ENCODE results near the gene MUC22. TPM values are rescaled to one million over a fixed set of nuclear protein-coding genes. Genes with fewer than 3 reads are reported as not detected.

The MUC22 gene
- total RNA-seq, 1 experiment from 2014 or later = not detected

DNA sequence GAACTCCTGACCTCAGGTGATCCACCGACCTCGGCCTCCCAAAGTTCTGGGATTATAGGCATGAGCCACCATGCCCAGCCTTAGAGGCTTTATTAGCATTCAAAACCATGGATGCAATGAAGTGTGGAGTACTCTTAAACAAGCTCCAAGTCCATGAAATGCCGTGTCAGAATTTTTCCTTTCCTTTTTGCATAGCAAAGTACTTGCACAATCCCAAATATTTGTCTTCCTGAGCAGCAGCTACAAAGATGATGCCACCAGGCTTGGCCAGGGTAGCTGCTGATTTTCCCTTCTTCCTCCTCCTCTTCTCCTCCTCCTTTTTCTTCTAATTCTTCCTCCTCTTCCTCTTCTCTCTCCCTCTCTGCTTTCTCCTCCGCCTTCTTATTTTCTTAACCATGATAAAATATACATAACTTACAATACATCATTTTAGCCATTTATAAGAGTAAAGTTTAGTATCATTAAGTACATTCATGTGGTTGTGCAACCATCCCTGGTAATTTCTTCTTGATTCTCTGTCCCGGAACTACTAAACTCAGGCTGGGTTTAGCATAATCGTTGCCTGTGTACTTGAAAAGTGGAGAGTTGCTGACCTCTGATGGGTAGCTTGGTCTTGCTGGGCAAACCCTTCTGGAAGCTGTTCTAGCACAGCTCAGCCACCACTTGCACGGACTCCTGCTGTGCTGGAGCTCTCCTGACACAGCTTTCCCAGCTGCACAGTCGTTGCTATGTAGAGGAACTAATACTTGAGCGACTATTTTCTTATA is 49.2 kb upstream of the MUC22 start:
- ChIA-PET POLR2A (no interaction called here), CTCF (interaction anchor here (0.5 to 2.1 kb wide), 5 partner anchors 19 to 530 kb away, joined by 3 to 5 read pairs (median 4); no protein-coding TSS in a partner anchor)
- H3K9me3 Mint-ChIP-seq = peaks cover 22% of the 10 kb centered on the region
- TF ChIP-seq, protein P1, sequence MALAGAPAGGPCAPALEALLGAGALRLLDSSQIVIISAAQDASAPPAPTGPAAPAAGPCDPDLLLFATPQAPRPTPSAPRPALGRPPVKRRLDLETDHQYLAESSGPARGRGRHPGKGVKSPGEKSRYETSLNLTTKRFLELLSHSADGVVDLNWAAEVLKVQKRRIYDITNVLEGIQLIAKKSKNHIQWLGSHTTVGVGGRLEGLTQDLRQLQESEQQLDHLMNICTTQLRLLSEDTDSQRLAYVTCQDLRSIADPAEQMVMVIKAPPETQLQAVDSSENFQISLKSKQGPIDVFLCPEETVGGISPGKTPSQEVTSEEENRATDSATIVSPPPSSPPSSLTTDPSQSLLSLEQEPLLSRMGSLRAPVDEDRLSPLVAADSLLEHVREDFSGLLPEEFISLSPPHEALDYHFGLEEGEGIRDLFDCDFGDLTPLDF (CRISPR knock-in tag; IDR thresholded peaks at IDR 0.05) = no peak
- TF ChIP-seq, protein P2, sequence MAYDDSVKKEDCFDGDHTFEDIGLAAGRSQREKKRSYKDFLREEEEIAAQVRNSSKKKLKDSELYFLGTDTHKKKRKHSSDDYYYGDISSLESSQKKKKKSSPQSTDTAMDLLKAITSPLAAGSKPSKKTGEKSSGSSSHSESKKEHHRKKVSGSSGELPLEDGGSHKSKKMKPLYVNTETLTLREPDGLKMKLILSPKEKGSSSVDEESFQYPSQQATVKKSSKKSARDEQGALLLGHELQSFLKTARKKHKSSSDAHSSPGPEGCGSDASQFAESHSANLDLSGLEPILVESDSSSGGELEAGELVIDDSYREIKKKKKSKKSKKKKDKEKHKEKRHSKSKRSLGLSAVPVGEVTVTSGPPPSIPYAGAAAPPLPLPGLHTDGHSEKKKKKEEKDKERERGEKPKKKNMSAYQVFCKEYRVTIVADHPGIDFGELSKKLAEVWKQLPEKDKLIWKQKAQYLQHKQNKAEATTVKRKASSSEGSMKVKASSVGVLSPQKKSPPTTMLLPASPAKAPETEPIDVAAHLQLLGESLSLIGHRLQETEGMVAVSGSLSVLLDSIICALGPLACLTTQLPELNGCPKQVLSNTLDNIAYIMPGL (CRISPR knock-in tag; IDR thresholded peaks at IDR 0.05) = no peak
- H3K4me1 Mint-ChIP-seq = peaks cover 13% of the 10 kb centered on the region
- H3K36me3 Mint-ChIP-seq = no peaks in the 10 kb centered on the region
- ATAC-seq (no peak), DNase-seq (ENCODE audit: low spot score) (no peak)
- peaks cover 32% of the 10 kb centered on the region for H3K27me3 Mint-ChIP-seq (ENCODE audit: low read depth)
- H3K4me3 Mint-ChIP-seq = no peak overlapping the region
- H3K27ac Mint-ChIP-seq = no peak overlapping the region

DNA sequence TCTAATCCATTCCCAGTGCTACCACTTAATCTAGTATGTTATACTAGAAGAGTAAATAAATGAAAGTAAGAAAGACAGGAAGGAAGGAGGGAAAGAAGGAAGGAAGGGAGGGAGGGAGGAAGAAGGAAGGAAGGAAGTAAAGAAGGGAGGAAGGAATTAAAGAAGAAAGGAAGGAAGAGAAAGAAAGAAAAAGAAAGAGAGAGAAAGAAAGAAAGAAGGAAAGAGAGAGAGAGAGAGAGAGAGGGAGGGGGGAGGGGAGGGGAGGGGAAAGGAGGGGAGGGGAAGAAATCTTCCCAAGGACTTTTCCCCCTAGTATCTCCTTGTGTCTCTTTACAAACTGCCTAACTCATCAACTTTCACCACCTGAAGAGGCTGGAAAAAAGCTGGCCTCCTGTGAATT is 47.6 kb upstream of the MUC22 start:
- Mint-ChIP-seq H3K9me3 (peaks cover 25% of the 10 kb centered on the region), H3K36me3 (no peaks in the 10 kb centered on the region)

More for the DNA sequence above, 47.6 kb upstream of the MUC22 start:
- ATAC-seq = no peak
- no peak overlapping the region for H3K27ac Mint-ChIP-seq
- peaks cover 16% of the 10 kb centered on the region for H3K27me3 Mint-ChIP-seq (ENCODE audit: low read depth)
- no peak for DNase-seq (ENCODE audit: low spot score)
- no peak overlapping the region for H3K4me3 Mint-ChIP-seq
- no peak for TF ChIP-seq FOXP1 (CRISPR knock-in tag; IDR thresholded peaks at IDR 0.05; ENCODE audit: borderline replicate concordance)
- TF ChIP-seq NFE2L1 (CRISPR knock-in tag; IDR thresholded peaks at IDR 0.05) = no peak
- TF ChIP-seq, protein P3, sequence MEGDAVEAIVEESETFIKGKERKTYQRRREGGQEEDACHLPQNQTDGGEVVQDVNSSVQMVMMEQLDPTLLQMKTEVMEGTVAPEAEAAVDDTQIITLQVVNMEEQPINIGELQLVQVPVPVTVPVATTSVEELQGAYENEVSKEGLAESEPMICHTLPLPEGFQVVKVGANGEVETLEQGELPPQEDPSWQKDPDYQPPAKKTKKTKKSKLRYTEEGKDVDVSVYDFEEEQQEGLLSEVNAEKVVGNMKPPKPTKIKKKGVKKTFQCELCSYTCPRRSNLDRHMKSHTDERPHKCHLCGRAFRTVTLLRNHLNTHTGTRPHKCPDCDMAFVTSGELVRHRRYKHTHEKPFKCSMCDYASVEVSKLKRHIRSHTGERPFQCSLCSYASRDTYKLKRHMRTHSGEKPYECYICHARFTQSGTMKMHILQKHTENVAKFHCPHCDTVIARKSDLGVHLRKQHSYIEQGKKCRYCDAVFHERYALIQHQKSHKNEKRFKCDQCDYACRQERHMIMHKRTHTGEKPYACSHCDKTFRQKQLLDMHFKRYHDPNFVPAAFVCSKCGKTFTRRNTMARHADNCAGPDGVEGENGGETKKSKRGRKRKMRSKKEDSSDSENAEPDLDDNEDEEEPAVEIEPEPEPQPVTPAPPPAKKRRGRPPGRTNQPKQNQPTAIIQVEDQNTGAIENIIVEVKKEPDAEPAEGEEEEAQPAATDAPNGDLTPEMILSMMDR (IDR thresholded peaks at IDR 0.05) = no peak
- no peak for TF ChIP-seq RELA (CRISPR knock-in tag; IDR thresholded peaks at IDR 0.05; ENCODE audit: borderline replicate concordance)
- no peak for TF ChIP-seq EMX1 (CRISPR knock-in tag; IDR thresholded peaks at IDR 0.05)
- no peak for TF ChIP-seq ZNF671 (CRISPR knock-in tag; IDR thresholded peaks at IDR 0.05)
- no peak for TF ChIP-seq ZNF396 (CRISPR knock-in tag; IDR thresholded peaks at IDR 0.05; ENCODE audit: borderline replicate concordance)
- TF ChIP-seq, protein P4, sequence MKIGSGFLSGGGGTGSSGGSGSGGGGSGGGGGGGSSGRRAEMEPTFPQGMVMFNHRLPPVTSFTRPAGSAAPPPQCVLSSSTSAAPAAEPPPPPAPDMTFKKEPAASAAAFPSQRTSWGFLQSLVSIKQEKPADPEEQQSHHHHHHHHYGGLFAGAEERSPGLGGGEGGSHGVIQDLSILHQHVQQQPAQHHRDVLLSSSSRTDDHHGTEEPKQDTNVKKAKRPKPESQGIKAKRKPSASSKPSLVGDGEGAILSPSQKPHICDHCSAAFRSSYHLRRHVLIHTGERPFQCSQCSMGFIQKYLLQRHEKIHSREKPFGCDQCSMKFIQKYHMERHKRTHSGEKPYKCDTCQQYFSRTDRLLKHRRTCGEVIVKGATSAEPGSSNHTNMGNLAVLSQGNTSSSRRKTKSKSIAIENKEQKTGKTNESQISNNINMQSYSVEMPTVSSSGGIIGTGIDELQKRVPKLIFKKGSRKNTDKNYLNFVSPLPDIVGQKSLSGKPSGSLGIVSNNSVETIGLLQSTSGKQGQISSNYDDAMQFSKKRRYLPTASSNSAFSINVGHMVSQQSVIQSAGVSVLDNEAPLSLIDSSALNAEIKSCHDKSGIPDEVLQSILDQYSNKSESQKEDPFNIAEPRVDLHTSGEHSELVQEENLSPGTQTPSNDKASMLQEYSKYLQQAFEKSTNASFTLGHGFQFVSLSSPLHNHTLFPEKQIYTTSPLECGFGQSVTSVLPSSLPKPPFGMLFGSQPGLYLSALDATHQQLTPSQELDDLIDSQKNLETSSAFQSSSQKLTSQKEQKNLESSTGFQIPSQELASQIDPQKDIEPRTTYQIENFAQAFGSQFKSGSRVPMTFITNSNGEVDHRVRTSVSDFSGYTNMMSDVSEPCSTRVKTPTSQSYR (CRISPR knock-in tag; IDR thresholded peaks at IDR 0.05) = no peak
- TF ChIP-seq, protein P5, sequence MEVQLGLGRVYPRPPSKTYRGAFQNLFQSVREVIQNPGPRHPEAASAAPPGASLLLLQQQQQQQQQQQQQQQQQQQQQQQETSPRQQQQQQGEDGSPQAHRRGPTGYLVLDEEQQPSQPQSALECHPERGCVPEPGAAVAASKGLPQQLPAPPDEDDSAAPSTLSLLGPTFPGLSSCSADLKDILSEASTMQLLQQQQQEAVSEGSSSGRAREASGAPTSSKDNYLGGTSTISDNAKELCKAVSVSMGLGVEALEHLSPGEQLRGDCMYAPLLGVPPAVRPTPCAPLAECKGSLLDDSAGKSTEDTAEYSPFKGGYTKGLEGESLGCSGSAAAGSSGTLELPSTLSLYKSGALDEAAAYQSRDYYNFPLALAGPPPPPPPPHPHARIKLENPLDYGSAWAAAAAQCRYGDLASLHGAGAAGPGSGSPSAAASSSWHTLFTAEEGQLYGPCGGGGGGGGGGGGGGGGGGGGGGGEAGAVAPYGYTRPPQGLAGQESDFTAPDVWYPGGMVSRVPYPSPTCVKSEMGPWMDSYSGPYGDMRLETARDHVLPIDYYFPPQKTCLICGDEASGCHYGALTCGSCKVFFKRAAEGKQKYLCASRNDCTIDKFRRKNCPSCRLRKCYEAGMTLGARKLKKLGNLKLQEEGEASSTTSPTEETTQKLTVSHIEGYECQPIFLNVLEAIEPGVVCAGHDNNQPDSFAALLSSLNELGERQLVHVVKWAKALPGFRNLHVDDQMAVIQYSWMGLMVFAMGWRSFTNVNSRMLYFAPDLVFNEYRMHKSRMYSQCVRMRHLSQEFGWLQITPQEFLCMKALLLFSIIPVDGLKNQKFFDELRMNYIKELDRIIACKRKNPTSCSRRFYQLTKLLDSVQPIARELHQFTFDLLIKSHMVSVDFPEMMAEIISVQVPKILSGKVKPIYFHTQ (CRISPR knock-in tag; IDR thresholded peaks at IDR 0.05) = no peak
- TF ChIP-seq ZBTB21 (CRISPR knock-in tag; IDR thresholded peaks at IDR 0.05; ENCODE audit: borderline replicate concordance) = no peak
- no peak for TF ChIP-seq ZNF121 (CRISPR knock-in tag; IDR thresholded peaks at IDR 0.05)
- TF ChIP-seq, protein P6, sequence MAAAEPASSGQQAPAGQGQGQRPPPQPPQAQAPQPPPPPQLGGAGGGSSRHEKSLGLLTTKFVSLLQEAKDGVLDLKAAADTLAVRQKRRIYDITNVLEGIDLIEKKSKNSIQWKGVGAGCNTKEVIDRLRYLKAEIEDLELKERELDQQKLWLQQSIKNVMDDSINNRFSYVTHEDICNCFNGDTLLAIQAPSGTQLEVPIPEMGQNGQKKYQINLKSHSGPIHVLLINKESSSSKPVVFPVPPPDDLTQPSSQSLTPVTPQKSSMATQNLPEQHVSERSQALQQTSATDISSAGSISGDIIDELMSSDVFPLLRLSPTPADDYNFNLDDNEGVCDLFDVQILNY (CRISPR knock-in tag; IDR thresholded peaks at IDR 0.05) = no peak
- no peak for TF ChIP-seq ESRRA (CRISPR knock-in tag; IDR thresholded peaks at IDR 0.05; ENCODE audit: borderline replicate concordance)
- no peak for TF ChIP-seq RORB (CRISPR knock-in tag; IDR thresholded peaks at IDR 0.05)
- no peak for TF ChIP-seq MXD4 (CRISPR knock-in tag; IDR thresholded peaks at IDR 0.05; ENCODE audit: borderline replicate concordance)
- TF ChIP-seq NR3C1 (CRISPR knock-in tag; conservative IDR thresholded peaks at IDR 0.05; ENCODE audit: low read depth) = no peak
- no peak for TF ChIP-seq FOXK1 (CRISPR knock-in tag; IDR thresholded peaks at IDR 0.05)
- TF ChIP-seq CBFB (CRISPR knock-in tag; IDR thresholded peaks at IDR 0.05; ENCODE audit: low read depth) = no peak
- TF ChIP-seq ZNF263 (CRISPR knock-in tag; IDR thresholded peaks at IDR 0.05; ENCODE audit: low read depth) = no peak
- TF ChIP-seq, protein P7, sequence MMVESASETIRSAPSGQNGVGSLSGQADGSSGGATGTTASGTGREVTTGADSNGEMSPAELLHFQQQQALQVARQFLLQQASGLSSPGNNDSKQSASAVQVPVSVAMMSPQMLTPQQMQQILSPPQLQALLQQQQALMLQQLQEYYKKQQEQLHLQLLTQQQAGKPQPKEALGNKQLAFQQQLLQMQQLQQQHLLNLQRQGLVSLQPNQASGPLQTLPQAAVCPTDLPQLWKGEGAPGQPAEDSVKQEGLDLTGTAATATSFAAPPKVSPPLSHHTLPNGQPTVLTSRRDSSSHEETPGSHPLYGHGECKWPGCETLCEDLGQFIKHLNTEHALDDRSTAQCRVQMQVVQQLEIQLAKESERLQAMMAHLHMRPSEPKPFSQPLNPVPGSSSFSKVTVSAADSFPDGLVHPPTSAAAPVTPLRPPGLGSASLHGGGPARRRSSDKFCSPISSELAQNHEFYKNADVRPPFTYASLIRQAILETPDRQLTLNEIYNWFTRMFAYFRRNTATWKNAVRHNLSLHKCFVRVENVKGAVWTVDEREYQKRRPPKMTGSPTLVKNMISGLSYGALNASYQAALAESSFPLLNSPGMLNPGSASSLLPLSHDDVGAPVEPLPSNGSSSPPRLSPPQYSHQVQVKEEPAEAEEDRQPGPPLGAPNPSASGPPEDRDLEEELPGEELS (CRISPR knock-in tag; IDR thresholded peaks at IDR 0.05) = no peak
- H3K4me1 Mint-ChIP-seq = peaks cover 8% of the 10 kb centered on the region; the same call in 1 of the 2 replicates
- CTCF ChIA-PET = no interaction called here
- POLR2A ChIA-PET = no interaction called here
